MCF 10A (cell line): Measurements from ENCODE around the gene LMNA. TPM values are rescaled to one million over a fixed set of nuclear protein-coding genes. Genes with fewer than 3 reads are reported as not detected.

Experiments
- BruUV-seq: library from RNA; stranded (reverse); fragments of 400-500 nt; replicated peaks from 2 replicates; lab custom pipeline; 2021; lab: Mats Ljungman, UMichigan
- CTCF ChIA-PET: fragments of 300-600 bp; sonication (Branson Sonifier 250); formaldehyde crosslinking; extraction: SDS; loops from one replicate; lab custom pipeline; 2021; ENCODE audit warnings: antibody characterized with exemption, inconsistent platforms; lab: Yijun Ruan, JAX
- POLR2A ChIA-PET: fragments of 300-600, 350-650 bp; sonication (Branson Sonifier 250); formaldehyde crosslinking; extraction: SDS; loops from one replicate; lab custom pipeline; 2020; ENCODE audit warnings: antibody characterized with exemption, inconsistent platforms; lab: Yijun Ruan, JAX
- DNase-seq: peaks from one replicate; pipeline ENCODE4 v3.0.0-alpha.2; 2018; ENCODE audit not compliant: unreplicated experiment
- H3K27ac Mint-ChIP-seq: one replicate; pipeline ENCODE4 v1.8.0; 2022; ENCODE audit warnings: mild to moderate bottlenecking, low read depth, mixed read lengths; ENCODE audit not compliant: unreplicated experiment
- H3K27me3 Mint-ChIP-seq: one replicate; pipeline ENCODE4 v1.8.0; 2022; ENCODE audit warnings: mixed read lengths; ENCODE audit not compliant: insufficient read depth, unreplicated experiment
- H3K36me3 Mint-ChIP-seq: one replicate; pipeline ENCODE4 v1.8.0; 2022; ENCODE audit warnings: mild to moderate bottlenecking, moderate library complexity, mixed read lengths; ENCODE audit not compliant: insufficient read depth, unreplicated experiment
- H3K4me1 Mint-ChIP-seq: one replicate; pipeline ENCODE4 v1.8.0; 2022; ENCODE audit warnings: mixed read lengths; ENCODE audit not compliant: insufficient read depth, unreplicated experiment
- H3K4me3 Mint-ChIP-seq: one replicate; pipeline ENCODE4 v1.8.0; 2022; ENCODE audit warnings: mild to moderate bottlenecking, moderate library complexity, mixed read lengths; ENCODE audit not compliant: unreplicated experiment
- H3K9me3 Mint-ChIP-seq: one replicate; pipeline ENCODE4 v1.8.0; 2022; ENCODE audit warnings: mixed read lengths; ENCODE audit not compliant: unreplicated experiment
- CTCF ChIP-seq: fragments of 200-600 bp; IDR thresholded peaks from one replicate; pipeline ENCODE4 v1.8.0; 2022; ENCODE audit warnings: antibody characterized with exemption, mild to moderate bottlenecking; ENCODE audit not compliant: unreplicated experiment
- intact Hi-C: fragments of 100-400 bp; cut with micrococcal nuclease; formaldehyde crosslinking; loops from 2 replicates; pipeline ENCODE4 v1.14.1; 2022
- total RNA-seq: library from RNA; stranded (reverse); gene quantifications from 2 replicates; pipeline ENCODE4 v1.2.3, GENCODE V29; 2022

Gene LMNA
- total RNA-seq, 1 experiment from 2014 or later, result 716 TPM

- intact Hi-C loops, result loop anchor here (5.0 kb wide), 1 partner anchor 64 kb away; the partner anchor contains the start of gene PMF1
- peaks cover 28% of the 10 kb centered on the region for H3K4me1 Mint-ChIP-seq
- BruUV-seq, result no TSS peak
- DNase-seq, result no peak
- H3K27ac Mint-ChIP-seq, result no peak overlapping the region
- H3K36me3 Mint-ChIP-seq, result peaks cover 56% of the 10 kb centered on the region
- no peak overlapping the region for H3K4me3 Mint-ChIP-seq
- ChIA-PET POLR2A (interaction anchor here (0.7 to 1.4 kb wide), 4 partner anchors 17 to 65 kb away, joined by 3 to 8 read pairs (median 4); partner anchors contain the start of gene PMF1), CTCF (interaction anchor here (0.8 to 46.2 kb wide), 6 partner anchors 16 to 171 kb away, joined by 3 to 1892 read pairs (median 6); partner anchors contain the start of genes MEX3A and PMF1)
- no peaks in the 10 kb centered on the region for H3K27me3 Mint-ChIP-seq
- no peak for TF ChIP-seq CTCF
- H3K9me3 Mint-ChIP-seq, result no peaks in the 10 kb centered on the region
Observed at GRCh38 chr1:156148216-156148615, 33.7 kb downstream of the LMNA start.

- ChIA-PET POLR2A (interaction anchor here (0.7 to 2.6 kb wide), 7 partner anchors 8 to 85 kb away, joined by 3 to 12 read pairs (median 4); no protein-coding TSS in a partner anchor), CTCF (interaction anchor here (0.5 to 46.2 kb wide), 13 partner anchors 9 to 253 kb away, joined by 3 to 1892 read pairs (median 4); partner anchors contain the start of genes MEX3A and RAB25)
- Mint-ChIP-seq H3K4me3 (no peak overlapping the region), H3K36me3 (peaks cover 43% of the 10 kb centered on the region), H3K9me3 (no peaks in the 10 kb centered on the region), H3K27ac (no peak overlapping the region), H3K27me3 (no peaks in the 10 kb centered on the region), H3K4me1 (peaks cover 17% of the 10 kb centered on the region)
- no TSS peak for BruUV-seq
- TF ChIP-seq CTCF, result no peak
- DNase-seq, result no peak
- intact Hi-C loops, result loop anchor here (5.0 kb wide), 1 partner anchor 63 kb away; the partner anchor contains the start of gene PMF1
Observed at GRCh38 chr1:156149374-156150332, 35.1 kb downstream of the LMNA start.

GRCh38 chr1:156150333-156151011 lies 36.0 kb downstream of the LMNA start:
- H3K4me3 Mint-ChIP-seq, result no peak overlapping the region
- H3K27me3 Mint-ChIP-seq, result no peaks in the 10 kb centered on the region
- ChIA-PET POLR2A (interaction anchor here (0.6 to 2.6 kb wide), 7 partner anchors 9 to 84 kb away, joined by 3 to 12 read pairs (median 4); no protein-coding TSS in a partner anchor), CTCF (interaction anchor here (0.5 to 46.2 kb wide), 12 partner anchors 9 to 1096 kb away, joined by 3 to 1892 read pairs (median 4); partner anchors contain the start of genes MEX3A and RAB25)
- H3K36me3 Mint-ChIP-seq, result peaks cover 36% of the 10 kb centered on the region
- DNase-seq, result no peak
- no peak for TF ChIP-seq CTCF
- intact Hi-C loops, result no loop called here
- no peak overlapping the region for H3K27ac Mint-ChIP-seq
- no TSS peak for BruUV-seq
- H3K9me3 Mint-ChIP-seq, result no peaks in the 10 kb centered on the region
- peaks cover 16% of the 10 kb centered on the region for H3K4me1 Mint-ChIP-seq
